ENCODE results near the gene SEMA4C. TPM values are rescaled to one million over a fixed set of nuclear protein-coding genes. Genes with fewer than 3 reads are reported as not detected.

Gene SEMA4C
- polyA plus RNA-seq, 3 donors: 35.0 to 46.0 (median 44.8) TPM

DNA sequence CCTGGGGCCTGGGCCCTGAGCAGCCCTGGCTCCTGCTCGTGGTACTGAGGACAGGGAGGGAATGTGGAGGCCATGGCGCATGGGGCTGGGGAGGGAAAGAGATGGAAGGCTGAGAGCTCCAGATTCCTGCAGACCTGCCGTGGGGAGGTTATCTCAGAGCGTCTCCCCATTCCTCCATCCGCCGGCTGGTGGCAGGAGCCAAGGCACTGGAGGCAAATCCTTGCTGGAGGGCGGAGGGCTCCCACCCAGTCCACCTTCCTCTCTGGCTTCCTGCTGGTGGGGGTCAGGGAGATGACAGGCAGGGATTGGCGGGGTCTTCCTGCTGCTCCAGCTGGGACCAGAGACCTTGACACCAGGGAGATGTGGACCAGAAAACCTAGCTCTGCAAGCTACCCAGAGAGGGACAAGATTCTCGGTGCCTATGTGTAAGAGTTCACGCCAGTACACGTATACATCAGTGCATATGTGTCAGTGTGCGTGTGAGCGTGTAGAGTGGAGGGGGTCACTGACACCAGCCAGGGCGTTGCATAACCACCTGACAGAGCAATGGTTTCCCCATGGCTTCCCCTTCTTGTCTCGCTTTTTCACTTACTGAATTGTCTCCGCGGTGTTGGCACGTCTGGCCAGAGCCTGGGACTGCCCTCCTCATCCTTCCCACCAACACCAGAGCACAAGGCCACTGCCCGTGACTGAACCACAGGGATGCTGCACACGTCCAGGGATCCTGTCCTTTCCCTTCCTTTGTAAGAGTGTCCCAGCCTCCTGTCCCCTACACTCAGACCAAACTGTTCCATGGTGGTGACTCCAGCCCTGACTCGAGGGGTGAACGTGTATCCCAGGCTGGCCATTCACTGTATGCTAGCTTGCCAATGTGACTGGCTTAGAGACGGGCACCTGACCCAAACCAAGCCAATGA is 15.8 kb upstream of the SEMA4C start:
- DNase-seq (ENCODE audit: extremely low read depth in 1 of 11, low read depth in 9 of 11, low spot score in 4 of 11): no peak

DNA sequence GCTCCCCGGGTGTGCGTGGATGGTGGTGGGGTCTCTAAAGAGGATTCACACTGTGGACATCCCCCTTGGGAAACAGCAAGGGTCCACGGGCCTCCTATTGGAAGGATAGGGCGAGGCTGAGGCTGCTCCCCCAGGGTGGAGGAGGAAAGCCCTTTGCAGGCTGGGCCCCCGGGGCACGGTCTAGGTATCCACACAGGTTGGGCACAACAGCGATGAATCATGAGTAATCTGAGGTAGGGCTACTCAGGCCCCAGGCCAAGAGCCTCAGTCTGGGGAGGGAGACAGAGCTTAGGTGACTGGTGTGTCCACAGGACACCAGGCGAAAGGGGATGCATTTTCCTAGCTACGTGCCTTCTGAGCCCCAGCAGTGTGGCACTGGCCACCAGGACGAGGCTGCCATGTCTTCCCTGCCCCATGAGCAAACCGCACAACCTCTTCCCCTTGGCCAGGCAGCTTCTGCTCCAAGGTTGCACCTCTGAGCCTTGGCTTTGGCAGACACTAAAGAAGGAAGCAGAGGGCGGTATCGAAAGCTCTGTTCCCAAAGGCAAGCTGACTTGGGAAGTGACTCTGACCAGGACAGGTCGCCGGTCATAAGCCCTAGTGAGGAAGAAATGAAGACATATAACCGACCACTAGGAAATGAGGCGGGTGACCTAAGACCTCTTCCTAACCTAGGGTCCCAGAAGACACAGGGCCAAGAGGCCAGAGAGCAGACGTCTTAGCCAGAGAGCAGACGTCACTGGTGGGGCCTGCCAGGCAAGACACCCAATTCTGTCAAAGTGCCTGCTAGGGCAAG is 14.6 kb upstream of the SEMA4C start:
- DNase-seq (ENCODE audit: extremely low read depth in 1 of 11, low read depth in 9 of 11, low spot score in 4 of 11): no peak

DNA sequence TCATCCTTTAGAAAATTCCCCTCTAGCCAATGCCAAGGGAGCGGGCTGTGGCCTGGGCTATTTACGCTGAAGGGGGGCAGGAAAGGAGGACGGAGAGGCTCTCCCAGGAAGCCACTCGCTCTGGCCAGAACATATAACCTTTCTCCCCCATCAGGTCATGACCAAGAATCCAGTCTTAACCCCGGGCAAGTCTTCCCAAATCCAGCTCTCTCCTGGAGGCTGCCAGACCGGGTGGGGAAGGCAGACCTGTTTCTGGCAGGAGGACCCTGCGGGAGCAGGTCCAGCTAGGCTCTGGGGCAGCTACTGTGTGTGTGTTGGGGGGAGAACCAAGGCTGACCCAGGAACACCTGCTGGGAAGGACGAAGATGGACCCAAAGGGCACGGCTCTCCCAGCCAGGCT is 13.4 kb upstream of the SEMA4C start:
- DNase-seq (ENCODE audit: extremely low read depth in 1 of 11, low read depth in 9 of 11, low spot score in 4 of 11): no peak

DNA sequence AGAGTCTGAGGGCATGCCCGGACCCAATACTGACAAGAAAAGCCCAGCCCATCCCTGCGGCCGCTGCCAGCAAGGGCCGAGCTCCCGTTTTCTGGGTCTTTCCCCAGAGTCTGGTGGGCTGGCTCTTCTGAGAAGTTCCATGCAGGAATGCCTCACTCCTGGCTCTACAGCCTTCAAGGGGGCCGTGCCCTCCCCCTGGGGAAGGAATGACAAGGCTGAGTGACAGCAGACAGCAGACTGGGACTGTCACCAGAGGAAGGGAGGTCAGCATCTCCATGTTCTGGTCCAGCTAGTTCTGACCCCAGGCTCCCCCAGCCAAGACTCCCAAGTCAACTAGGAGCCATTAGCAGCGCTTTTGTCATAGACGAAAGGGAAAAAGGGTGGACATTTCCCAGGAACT is 13.0 kb upstream of the SEMA4C start:
- DNase-seq (ENCODE audit: extremely low read depth in 1 of 11, low read depth in 9 of 11, low spot score in 4 of 11): no peak

DNA sequence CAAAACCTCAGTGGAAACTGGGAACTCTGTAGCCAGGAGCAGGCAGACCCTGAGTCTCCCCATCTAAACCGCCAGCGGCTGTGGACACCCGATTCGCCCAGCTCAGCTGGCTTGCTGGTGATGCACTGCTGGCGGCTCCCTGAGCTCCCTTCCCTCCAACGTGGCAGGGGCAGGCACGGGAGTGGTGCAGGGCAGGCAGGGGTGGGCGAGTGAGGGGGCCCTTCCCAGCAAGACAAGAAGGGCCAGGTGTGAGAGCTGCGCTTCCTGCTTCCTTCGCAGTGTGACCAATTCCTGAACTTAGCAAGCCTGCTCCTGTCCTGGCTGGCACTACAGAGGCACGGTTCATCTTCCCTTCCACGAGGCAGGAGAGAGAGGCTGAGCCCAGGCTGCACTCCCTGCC is 12.3 kb upstream of the SEMA4C start:
- DNase-seq (ENCODE audit: extremely low read depth in 1 of 11, low read depth in 9 of 11, low spot score in 4 of 11): no peak

DNA sequence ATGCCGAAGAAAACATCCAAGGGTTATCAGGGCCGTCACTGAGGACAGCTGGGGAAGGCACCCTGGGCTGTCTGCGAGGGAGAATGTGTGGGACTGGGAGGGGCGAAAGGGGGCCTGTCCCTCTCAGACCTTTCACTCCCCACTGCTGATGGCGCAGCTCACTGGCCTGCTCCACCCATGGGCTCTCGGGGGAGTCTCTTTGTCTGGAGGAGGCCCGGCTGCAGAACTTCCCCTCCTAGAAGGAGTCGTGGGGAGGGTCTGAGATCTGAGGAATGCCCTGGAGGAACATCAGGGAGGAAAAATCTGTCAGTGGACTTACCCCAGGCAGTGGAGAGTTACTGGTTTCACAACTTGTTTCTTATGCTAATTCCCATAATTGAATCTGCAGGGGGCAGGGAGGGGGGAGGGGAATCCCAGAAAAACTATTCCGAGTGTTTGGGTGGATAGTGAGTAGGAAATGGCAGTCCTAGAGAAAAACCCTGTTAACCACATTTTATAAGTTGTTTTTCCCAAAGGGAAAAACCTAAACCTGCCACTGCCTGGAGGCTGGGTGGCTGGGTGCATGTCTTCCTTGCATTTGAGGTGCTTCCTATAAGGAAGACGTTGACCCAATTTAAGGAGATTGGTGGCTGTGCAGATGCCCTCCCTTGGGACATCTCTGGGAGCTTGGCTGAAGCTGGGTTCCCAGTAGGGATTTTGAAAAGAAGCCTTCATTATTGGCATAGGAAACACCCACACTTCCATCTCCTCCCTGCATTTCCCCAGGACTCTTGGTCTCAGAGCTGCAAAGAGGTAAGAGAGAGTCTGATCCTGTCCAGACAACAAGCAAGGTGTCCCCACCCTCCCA is 11.7 kb upstream of the SEMA4C start:
- DNase-seq (ENCODE audit: extremely low read depth in 1 of 11, low read depth in 9 of 11, low spot score in 4 of 11): no peak

DNA sequence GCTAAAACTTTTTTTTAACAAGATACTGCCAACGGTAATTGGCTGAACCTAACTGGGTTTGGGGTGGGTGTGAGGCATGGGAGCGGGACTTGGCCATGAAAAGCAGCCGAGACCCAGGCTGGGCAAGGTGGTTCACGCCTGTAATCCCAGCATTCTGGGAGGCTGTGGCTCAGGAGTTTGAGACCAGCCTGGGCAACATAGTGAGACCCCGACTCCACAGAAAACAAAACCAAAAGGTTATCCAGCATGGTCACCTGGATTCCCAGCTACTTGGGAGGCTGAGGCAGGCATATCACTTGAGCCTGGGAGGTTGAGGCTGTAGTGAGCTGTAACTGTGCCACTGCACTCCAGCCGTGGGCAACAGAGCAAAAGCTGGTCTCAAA is 11.0 kb upstream of the SEMA4C start:
- no peak for DNase-seq (ENCODE audit: extremely low read depth in 1 of 11, low read depth in 9 of 11, low spot score in 4 of 11)

DNA sequence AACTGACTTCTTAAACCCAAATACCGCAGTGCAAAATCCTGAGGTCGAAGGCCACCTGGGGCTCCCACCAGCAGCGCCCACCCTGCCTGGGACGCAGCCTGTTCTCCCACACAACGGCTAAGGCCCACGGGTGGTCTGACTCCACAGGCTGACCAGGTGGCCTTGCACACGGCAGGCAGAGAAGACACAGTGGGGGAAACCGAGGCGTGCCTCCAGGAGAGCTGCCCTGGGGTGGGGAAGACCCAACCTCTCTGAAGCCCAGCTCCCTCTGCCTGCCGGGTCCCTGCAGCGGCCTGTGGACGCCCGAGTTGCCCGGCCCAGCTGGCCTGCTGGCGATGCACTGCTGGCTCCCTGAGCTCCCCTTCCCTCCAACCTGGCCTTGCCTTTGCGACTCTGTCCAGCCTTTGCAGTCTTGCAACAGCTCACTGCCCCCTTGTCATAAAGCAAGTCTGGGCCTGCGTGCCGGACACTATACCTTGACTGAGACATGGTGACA is 9.7 kb upstream of the SEMA4C start:
- DNase-seq (ENCODE audit: extremely low read depth in 1 of 11, low read depth in 9 of 11, low spot score in 4 of 11): no peak

DNA sequence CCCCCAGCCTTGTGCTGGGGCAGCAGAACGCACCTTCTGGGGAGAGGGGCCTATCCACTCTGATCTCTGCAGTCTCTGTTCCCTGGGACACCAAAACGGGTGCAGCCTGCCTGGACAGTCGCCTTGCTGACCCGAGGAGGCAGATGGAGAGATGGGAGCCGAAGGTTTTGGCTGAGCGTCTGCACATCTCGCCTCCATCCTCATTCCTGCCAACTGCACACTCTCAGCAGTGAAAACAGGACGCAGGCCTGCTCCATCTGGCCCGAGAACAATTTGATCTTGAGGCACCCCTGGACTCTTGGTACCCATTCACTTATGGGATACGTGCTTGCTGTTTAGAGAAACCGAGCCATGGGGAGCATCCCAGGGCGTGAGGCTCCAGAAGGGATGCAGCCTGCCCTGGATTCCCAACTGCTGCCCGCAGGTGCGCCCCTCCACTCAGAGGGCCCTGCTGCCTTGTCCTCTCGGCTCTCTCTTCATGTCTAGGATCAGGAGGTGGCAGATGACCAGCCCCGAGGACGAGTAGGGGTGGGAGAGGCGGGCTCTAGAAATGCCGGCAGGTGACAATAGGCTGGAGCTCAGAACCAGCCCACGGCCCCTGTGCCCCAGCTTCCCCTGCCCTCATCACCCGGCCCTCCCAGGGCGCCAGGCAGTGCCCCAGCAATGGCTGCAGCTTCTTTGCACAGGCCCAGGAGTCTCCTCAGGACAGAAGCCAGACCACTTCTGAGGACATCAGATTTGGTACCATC is 9.1 kb upstream of the SEMA4C start:
- DNase-seq (ENCODE audit: extremely low read depth in 1 of 11, low read depth in 9 of 11, low spot score in 4 of 11): no peak

DNA sequence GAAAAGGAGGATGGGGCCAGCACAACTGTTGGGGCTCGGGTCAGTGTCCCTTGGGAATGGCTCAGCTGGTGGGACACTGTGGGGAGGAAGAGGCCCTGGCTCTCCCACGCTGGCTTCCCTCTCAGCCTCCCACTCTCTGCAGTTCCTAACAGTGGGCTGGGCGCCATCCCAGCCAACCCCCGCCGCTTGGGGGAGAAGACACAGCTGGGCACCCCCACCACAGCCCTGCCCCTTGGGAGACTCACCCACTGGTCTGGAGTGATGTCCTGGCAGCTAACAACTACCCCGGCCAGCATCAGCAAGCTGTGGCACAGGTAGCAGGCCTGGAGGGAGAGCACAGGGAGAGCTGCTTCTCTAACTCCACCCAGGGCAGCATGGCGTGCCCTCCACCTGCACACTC is 8.3 kb upstream of the SEMA4C start:
- no peak for DNase-seq (ENCODE audit: extremely low read depth in 1 of 11, low read depth in 9 of 11, low spot score in 4 of 11)

DNA sequence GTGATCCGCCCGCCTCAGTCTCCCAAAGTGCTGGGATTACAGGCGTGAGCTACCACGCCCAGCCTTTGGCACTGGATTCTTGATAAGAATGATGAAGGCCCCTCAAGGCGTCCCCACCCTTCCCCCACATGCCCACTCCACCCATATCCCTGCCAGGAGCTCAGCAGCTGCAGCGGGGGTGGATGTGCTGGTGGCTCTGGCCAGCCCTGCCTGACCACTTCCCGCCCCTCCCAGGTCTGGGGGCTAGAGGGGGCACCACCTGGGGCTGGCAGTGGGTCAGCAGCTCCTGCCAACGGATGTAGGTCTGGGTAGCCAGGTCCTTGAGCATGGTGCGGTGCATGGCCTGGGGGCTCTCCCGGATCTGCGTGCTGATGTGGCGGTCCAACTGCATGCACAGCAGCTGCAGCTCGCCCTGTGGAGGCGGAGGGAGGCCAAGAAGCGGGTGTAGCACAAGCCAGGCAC is 7.8 kb upstream of the SEMA4C start:
- no peak for DNase-seq (ENCODE audit: extremely low read depth in 1 of 11, low read depth in 9 of 11, low spot score in 4 of 11)

DNA sequence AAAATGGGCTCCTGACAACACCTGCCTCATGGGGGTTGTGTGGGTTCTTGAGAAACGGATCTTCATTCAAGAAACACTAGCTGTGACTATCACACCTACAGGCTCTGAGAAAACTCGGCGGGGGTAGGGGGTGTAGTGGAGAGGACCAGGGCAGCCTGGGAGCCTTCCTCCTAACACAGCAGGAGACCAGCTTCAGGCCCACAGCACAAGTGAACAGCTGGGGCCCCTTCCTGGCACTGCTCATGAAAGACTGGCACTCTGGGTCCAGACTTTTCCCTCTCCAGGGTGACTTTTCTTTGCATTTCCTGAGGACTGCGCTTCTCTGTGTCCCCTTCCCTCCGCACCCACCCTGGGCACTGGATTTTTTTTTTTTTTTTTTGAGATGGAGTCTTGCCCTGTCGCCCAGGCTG is 7.2 kb upstream of the SEMA4C start:
- no peak for DNase-seq (ENCODE audit: extremely low read depth in 1 of 11, low read depth in 9 of 11, low spot score in 4 of 11)

DNA sequence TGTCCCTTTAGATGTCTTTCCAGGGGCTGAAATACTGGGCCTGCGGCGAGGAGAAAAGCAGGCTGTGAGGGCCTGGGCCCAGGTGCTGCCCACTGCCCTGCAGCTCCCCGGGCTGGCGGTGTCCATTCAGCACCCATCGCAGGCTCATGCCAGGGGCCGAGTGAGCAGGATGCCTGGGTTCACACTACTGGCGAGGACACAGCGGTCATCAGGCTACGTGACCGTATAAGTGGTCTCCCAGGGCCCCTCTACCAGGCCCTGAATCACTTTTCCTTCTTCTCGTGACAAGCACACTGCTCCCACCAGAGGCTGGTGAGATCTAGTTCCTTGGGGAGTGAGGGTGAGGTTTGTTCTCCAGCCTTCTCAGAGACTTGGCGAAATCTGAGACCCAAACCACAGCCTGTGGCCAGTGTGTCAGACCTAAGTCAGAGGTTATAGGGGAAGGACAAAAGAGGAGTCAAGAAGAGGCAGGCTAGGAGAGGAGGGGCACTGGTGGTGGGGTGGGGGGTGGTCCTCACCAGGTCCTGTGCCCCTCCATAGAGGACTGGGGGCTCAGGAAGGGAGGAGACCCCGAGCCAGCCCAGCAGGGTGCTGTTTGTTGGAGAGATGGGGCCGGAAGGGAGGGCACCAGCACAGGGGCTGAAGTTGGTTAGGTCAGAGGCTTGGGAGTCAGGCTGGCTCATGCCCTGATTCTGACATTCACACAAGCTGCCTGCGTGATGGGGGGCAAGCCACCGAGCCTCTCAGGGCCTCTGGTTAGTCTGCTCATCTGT is 6.6 kb upstream of the SEMA4C start:
- DNase-seq (ENCODE audit: extremely low read depth in 1 of 11, low read depth in 9 of 11, low spot score in 4 of 11): no peak

DNA sequence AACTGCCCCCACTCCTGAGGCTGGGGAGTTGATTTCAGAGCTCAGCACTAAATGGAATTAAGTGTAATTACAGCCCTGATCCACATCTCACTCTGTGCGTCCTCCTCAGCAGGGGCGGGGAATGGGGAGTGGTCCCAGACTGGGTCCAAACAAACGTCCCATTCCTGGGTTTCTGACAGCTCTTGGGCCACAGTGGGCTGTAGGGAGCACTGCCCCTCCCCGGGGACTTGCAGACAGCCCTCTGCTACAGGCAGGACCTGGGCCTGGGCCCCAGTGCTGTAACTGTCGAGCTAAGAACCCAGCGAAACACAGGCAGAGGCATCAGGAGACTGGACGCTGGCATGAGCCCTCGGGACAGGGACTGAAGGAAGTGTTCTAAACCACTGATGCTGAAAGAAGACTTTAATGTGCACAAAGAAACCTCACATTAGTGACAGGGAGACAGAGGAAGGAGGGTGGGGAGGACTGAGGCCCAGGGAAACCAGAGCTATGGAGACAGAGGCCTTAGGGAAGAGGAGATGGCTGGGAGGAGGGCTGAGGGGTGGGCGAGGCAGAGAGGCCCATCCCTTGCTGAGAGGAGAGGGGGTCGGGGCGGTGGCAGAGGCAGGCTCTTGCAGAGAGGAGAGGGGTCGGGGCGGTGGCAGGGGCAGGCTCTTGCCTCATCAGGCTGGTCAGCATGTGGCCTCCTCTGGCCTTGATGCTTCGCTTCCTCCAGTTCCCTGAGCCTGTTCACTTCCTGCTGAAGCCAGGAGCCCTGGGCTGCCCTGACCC is 5.8 kb upstream of the SEMA4C start:
- DNase-seq (ENCODE audit: extremely low read depth in 1 of 11, low read depth in 9 of 11, low spot score in 4 of 11): no peak

DNA sequence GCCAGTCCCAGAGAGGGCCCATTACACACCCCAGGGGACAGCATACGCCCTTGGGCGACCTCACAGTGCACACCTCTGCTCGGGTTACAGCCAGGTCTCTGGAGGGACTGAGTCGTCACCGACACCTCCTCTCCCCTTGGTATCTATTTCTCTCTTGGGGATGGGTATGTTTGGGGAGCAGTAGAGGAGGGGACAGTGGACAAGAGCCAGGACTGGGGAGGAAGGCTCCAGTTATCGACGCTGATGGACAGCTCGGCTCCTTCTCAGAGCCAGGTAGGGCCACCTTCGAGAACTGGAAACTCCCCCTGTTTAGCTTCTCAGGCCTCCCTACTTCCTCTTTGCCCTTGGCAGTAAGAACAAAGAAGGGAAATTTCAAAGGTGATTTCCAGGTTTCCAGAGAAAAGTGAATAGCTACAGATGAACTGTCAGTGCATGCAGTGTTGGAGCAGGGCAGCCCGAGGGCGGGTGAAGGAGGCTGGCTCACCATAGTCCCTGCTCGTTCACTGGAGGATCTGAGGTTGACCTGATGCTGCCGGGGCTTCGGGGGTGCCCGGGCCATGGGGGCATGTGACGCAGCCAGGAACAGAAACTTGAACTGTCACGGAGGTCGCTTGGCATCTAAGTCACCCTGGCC is 4.4 kb upstream of the SEMA4C start:
- no peak for DNase-seq (ENCODE audit: extremely low read depth in 1 of 11, low read depth in 9 of 11, low spot score in 4 of 11)

DNA sequence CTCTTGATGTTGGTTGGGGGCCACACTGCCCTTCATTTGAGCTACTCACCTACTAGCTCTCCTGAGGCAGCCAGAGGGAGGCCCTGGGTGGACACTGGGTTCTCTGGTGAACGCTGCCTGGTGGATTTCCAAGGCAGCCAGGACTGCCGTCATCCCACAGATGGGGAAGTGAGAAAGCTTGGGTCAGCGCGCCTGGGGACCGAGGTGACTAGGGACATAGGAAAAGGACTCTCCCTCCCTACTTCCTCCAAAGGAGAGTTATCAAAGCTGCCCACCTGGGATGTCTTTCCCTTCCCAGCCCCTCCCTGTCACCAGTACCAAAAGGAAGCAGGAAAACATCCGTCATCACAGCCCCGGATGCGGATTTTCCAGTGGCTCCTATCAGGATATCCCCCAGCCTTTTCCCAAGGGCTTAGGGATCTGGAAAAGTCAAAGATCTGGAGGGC is 3.8 kb upstream of the SEMA4C start:
- no peak for DNase-seq (ENCODE audit: extremely low read depth in 1 of 11, low read depth in 9 of 11, low spot score in 4 of 11)
